GM18951 (cell line): Measurements from ENCODE around the gene SVEP1.

Source experiments
- POLR2A ChIP-seq: IDR thresholded peaks from 4 replicates; pipeline ENCODE4 v1.6.1; 2011; ENCODE audit warnings: mild to moderate bottlenecking; ENCODE audit not compliant: insufficient read length, insufficient read depth; ENCODE audit errors: extremely low read depth
- in situ Hi-C: fragments of 300-500 bp; cut with MboI; formaldehyde crosslinking; loops from one replicate; pipeline ENCODE4 v1.12.0; 2022; ENCODE audit warnings: low sequenced_read_pairs, mixed read lengths, inconsistent platforms; ENCODE audit not compliant: unreplicated experiment

SVEP1 gene

GRCh38 chr9:110465190-110465589, 114.4 kb downstream of the SVEP1 start:
- in situ Hi-C loops, result no loop called here
- no peak for TF ChIP-seq POLR2A

DNA sequence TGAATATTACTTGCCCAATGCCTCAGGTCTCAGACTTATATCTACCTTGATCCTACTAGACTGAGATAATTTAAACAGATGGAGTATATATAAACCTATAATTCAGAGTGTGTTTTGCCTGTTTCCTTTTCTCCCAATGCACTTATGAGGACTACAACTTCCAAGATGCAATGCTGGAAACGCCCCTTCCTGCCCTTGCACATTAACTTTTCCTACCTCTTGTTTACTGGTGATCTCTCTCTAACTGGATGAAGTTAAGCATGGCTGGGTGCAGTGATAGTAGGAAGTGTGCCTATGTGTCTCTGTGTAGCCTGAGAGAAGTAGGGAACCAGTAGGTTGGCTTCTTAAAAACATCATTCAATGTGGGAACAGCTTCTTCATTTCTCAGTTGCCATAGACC, 115.2 kb downstream of the SVEP1 start:
- in situ Hi-C loops, result no loop called here
- TF ChIP-seq POLR2A, result no peak

DNA sequence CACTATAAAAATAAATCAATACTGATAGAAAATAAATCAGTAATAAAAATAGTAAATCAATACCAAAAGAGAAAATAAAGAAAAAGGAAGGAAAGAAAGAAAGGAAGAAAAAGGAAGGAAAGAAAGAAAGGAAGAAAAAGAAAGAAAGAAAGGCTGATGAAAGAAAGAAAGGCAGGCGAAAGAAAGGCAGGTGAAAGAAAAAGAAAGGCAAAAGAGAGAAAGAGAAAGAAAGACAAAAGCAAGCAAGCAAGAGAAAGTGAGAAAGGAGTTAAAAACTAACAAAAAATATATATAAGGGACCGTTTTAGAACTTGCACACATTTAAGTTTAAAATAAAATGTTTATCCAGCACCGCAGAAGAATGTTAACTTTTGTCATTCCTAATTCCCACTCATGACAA, 116.0 kb downstream of the SVEP1 start:
- TF ChIP-seq POLR2A, result no peak
- in situ Hi-C loops, result no loop called here

GRCh38 chr9:110457245-110457644, 122.3 kb downstream of the SVEP1 start:
- TF ChIP-seq POLR2A, result no peak
- in situ Hi-C loops, result no loop called here

- TF ChIP-seq POLR2A, result no peak
- in situ Hi-C loops, result no loop called here
Observed at GRCh38 chr9:110456681-110457080, 122.9 kb downstream of the SVEP1 start.

DNA sequence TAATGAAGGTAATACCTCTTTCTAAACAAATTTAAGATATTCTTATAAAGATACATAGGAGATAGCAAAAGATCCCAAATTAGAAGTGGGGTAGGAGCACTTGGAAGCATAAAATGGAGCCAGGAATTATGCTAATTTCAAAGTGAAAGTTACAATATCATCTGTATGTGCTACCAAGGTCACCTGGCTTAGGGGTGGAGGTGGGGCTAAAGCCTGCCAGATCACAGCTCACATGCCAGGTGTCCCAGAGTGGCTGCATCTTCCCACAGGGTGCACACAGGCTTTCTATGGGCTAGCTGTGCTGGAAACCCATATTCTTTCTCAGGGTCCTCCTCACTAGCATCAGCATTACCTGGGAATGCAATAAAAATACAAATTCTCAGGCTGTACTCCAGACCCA, 123.7 kb downstream of the SVEP1 start:
- TF ChIP-seq POLR2A, result no peak
- in situ Hi-C loops, result no loop called here

DNA sequence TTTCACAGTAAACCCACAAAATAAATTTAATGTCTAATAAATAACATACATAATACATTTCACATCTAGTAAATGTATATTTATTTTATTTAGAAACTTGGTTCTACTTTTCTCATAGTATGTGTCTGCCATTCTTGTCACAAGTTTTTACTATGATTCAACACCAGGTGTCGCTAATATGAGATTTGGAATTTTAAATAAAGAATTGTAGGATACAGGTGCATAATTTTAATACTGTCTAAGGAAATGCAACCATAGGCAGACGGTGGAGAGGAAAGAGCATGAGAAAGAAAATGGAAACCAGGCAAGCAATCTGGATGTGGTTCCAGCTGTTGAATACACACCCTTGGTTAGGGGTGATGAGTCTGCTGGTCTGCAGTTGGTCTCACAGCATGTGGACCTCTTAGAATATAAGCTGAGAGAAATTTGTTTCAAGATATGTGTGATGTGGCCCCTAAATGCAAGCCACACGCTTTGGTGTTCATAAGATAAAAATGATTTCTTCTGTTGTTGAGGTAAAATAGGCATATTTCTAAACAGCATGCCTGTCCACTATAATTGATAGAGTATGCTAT, 127.2 kb downstream of the SVEP1 start:
- in situ Hi-C loops, result no loop called here
- TF ChIP-seq POLR2A, result no peak

GRCh38 chr9:110451726-110452125, 127.8 kb downstream of the SVEP1 start:
- in situ Hi-C loops, result no loop called here
- no peak for TF ChIP-seq POLR2A

- TF ChIP-seq POLR2A, result no peak
- in situ Hi-C loops, result no loop called here
Observed at GRCh38 chr9:110447476-110447875, 132.1 kb downstream of the SVEP1 start.

- no peak for TF ChIP-seq POLR2A
- in situ Hi-C loops, result no loop called here
Observed at GRCh38 chr9:110446171-110446570, 133.4 kb downstream of the SVEP1 start.

GRCh38 chr9:110444911-110445310, 134.6 kb downstream of the SVEP1 start:
- no peak for TF ChIP-seq POLR2A
- in situ Hi-C loops, result no loop called here

GRCh38 chr9:110443866-110444220, 135.7 kb downstream of the SVEP1 start:
- TF ChIP-seq POLR2A, result no peak
- in situ Hi-C loops, result no loop called here

DNA sequence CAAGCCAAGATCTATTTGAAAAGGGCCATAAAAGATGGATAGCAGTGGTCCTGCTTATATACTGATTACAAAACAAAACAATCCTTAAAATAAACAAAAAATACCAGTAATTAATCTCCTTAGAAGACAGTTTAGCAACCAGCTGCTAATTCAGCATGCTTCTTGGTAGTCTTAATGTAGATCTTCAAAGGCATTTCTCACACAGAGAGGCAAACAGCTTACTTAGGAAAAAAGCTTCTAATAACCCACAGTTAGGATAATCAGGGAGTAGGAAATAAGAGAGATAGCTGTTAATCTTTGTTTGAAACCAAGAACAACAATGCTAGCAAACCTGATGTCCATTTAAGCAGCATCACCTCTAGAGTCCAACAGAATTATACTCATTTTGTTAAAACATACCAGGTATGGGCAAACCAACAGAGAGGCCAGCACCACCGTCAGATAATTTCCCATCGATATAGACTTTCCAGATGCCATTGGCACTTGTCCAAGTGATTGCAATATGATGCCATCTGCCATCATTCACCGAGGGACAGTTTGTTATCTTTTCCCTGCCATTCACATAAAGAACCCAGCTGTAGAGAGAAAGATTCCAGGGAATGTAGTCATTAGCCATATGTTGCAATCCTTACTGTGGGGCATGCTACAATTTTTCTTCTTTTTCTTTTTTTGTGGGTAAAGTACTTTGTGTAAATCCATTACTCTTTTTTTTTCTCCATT, 136.2 kb downstream of the SVEP1 start:
- in situ Hi-C loops, result no loop called here
- TF ChIP-seq POLR2A, result no peak

DNA sequence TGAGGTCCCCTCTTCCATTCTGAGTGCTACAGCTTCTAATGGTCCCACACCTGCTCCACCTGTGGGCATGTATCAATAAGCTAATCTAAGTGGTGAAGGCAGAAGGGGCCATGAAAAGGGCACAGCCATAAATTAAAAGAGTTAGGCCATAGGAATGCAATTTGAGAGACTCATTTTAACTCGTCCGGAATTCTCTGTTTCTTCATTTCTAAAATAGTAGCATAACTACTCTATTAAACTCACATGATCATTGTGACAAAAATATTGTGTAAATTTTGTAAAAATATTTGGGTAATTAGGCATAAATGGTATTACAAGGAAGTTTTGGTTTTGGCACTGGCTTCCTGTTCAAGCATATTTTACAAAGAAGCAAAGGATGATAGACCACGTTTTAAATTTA, 138.7 kb downstream of the SVEP1 start:
- no peak for TF ChIP-seq POLR2A
- in situ Hi-C loops, result no loop called here

DNA sequence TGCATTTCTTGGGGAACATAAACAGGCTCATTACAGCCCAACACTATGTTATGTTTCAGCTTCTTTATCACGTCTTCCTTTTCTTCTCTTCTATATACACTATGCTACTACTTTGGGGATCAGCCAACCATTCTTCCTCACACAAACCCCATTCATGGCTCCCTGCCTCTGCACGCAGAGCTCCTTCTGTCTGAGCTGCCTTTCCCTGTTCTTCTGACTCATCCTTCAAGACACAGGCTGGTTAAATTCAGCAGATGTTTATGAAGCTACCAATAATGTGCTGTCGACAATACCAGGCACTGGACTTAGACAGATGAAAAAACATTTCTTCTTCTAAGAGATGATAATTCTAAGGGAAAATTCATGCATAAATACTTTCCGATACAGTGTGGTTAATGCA, 139.4 kb downstream of the SVEP1 start:
- in situ Hi-C loops, result no loop called here

GRCh38 chr9:110432253-110432652, 147.3 kb downstream of the SVEP1 start:
- in situ Hi-C loops, result no loop called here
- TF ChIP-seq POLR2A, result no peak

More for the DNA sequence above, 139.4 kb downstream of the SVEP1 start:
- no peak for TF ChIP-seq POLR2A
